H1 (cell line): ENCODE results near the gene UROC1. TPM values are rescaled to one million over a fixed set of nuclear protein-coding genes. Genes with fewer than 3 reads are reported as not detected.

Source experiments
- CTCF ChIA-PET: fragments of 300-600 bp; sonication (Branson Sonifier 250); formaldehyde crosslinking; loops from one replicate; lab custom pipeline; 2021; ENCODE audit not compliant: partially characterized antibody; lab: Charles Lee
- POLR2A ChIA-PET: fragments of 300-600 bp; sonication (Branson Sonifier 250); formaldehyde crosslinking; loops from one replicate; lab custom pipeline; 2021; ENCODE audit warnings: inconsistent platforms; ENCODE audit not compliant: partially characterized antibody; lab: Charles Lee
- DNase-seq, 2 experiments: peaks; one replicate each; pipeline versions ENCODE4 v3.0.0 to v3.0.0-alpha.2; 2010 to 2022; ENCODE audit warnings: low spot score in 2 of 2, low read depth in 1 of 2, mixed read lengths in 1 of 2
- FAIRE-seq: peaks from 2 replicates; lab custom pipeline; 2011; peaks lifted over from hg19 to GRCh38; lab: Jason Lieb, UNC
- H2AFZ ChIP-seq: 2 replicates; pipeline ENCODE4 v1.8.1; 2012; ENCODE audit warnings: low read length, inconsistent platforms
- H2AK5ac ChIP-seq: 2 replicates; pipeline ENCODE4 v1.6.1; 2013; ENCODE audit warnings: low read depth, low read length
- H2BK120ac ChIP-seq: replicated peaks from 2 replicates; pipeline ENCODE3; 2013; ENCODE audit warnings: low read depth, low read length, inconsistent platforms
- H2BK12ac ChIP-seq: 2 replicates; pipeline ENCODE4 v1.6.1; 2013; ENCODE audit warnings: low read depth, low read length
- H2BK15ac ChIP-seq: 2 replicates; pipeline ENCODE4 v1.6.1; 2013; ENCODE audit warnings: low read length
- H2BK20ac ChIP-seq: 2 replicates; pipeline ENCODE4 v1.6.1; 2013; ENCODE audit warnings: low read length
- H2BK5ac ChIP-seq: 2 replicates; pipeline ENCODE4 v1.6.1; 2013; ENCODE audit warnings: low read depth, low read length
- H3K14ac ChIP-seq: 2 replicates; pipeline ENCODE4 v1.6.1; 2013; ENCODE audit warnings: inconsistent platforms; ENCODE audit not compliant: insufficient read length
- H3K18ac ChIP-seq: 2 replicates; pipeline ENCODE4 v1.6.1; 2013; ENCODE audit warnings: low read length; ENCODE audit errors: extremely low read depth
- H3K23ac ChIP-seq: 2 replicates; pipeline ENCODE4 v1.6.1; 2013; ENCODE audit warnings: inconsistent platforms; ENCODE audit not compliant: insufficient read length
- H3K23me2 ChIP-seq: 2 replicates; pipeline ENCODE4 v1.6.1; 2013; ENCODE audit warnings: low read depth, low read length
- H3K27ac ChIP-seq: 2 replicates; pipeline ENCODE4 v1.6.1; 2011; ENCODE audit warnings: low read depth, low read length, inconsistent platforms
- H3K27me3 ChIP-seq, 4 experiments: replicated peaks in 1 of 4; 1 replicate in 1 of 4; 2 replicates in 3 of 4; pipeline versions ENCODE4 v1.6.1 to v1.8.1; 2011 to 2013; ENCODE audit warnings: low read length in 3 of 4, mild to moderate bottlenecking in 3 of 4, inconsistent platforms in 2 of 4, mixed read lengths in 2 of 4, moderate library complexity in 1 of 4; ENCODE audit not compliant: control insufficient read depth in 3 of 4, insufficient read depth in 3 of 4; ENCODE audit errors: extremely low read depth in 1 of 4
- H3K36me3 ChIP-seq, 4 experiments: 2 replicates each; pipeline versions ENCODE4 v1.6.1 to v1.8.1; 2011 to 2013; ENCODE audit warnings: mild to moderate bottlenecking in 4 of 4, low read length in 3 of 4, moderate library complexity in 2 of 4, control low read depth in 1 of 4, inconsistent platforms in 1 of 4; ENCODE audit not compliant: insufficient read depth in 4 of 4, control insufficient read depth in 2 of 4
- H3K4ac ChIP-seq: replicated peaks from 2 replicates; pipeline ENCODE3; 2013; ENCODE audit warnings: low read length, low read depth, mixed read lengths, inconsistent platforms; ENCODE audit not compliant: insufficient read length
- H3K4me1 ChIP-seq, 4 experiments: replicated peaks in 1 of 4; 1 replicate in 1 of 4; 2 replicates in 3 of 4; pipeline versions ENCODE4 v1.6.1 to v1.8.1; 2011 to 2013; ENCODE audit warnings: low read length in 3 of 4, inconsistent platforms in 2 of 4, mixed read lengths in 1 of 4; ENCODE audit not compliant: insufficient read depth in 4 of 4, control insufficient read depth in 3 of 4
- H3K4me2 ChIP-seq, 2 experiments: 2 replicates each; pipeline versions ENCODE4 v1.6.1 to v1.8.1; 2011 to 2013; ENCODE audit warnings: low read depth in 2 of 2, low read length in 2 of 2, control low read depth in 1 of 2, inconsistent platforms in 1 of 2, mild to moderate bottlenecking in 1 of 2; ENCODE audit not compliant: insufficient read depth in 1 of 2
- H3K4me3 ChIP-seq, 4 experiments: fragments of 200-600, 300-600 bp in 1 of 4; sonication (generic), shearing (Covaris generic), sonication (Bioruptor Twin) in 1 of 4; 2 replicates each; pipeline versions ENCODE4 v1.5.1 to v1.8.1; 2011 to 2016; ENCODE audit warnings: low read length in 4 of 4, low read depth in 3 of 4, control low read depth in 2 of 4, inconsistent platforms in 2 of 4, mild to moderate bottlenecking in 2 of 4, mixed read lengths in 1 of 4, moderate library complexity in 1 of 4; ENCODE audit not compliant: insufficient read depth in 2 of 4; ENCODE audit errors: extremely low read depth in 1 of 4
- H3K56ac ChIP-seq: replicated peaks from 2 replicates; pipeline ENCODE3; 2013; ENCODE audit warnings: low read depth, mild to moderate bottlenecking, mixed read lengths, low read length, inconsistent platforms; ENCODE audit not compliant: insufficient read length
- H3K79me1 ChIP-seq: 2 replicates; pipeline ENCODE4 v1.6.1; 2013; ENCODE audit warnings: low read depth, low read length, control low read depth
- H3K79me2 ChIP-seq, 2 experiments: 2 replicates each; pipeline versions ENCODE4 v1.6.1 to v1.8.1; 2012 to 2013; ENCODE audit warnings: low read length in 2 of 2, mild to moderate bottlenecking in 2 of 2, inconsistent platforms in 1 of 2; ENCODE audit not compliant: insufficient read depth in 2 of 2, control insufficient read depth in 1 of 2
- H3K9ac ChIP-seq, 4 experiments: replicated peaks in 1 of 4; 1 replicate in 1 of 4; 2 replicates in 3 of 4; pipeline versions ENCODE4 v1.6.1 to v1.8.1; 2011 to 2013; ENCODE audit warnings: low read depth in 3 of 4, low read length in 3 of 4, control low read depth in 2 of 4, mild to moderate bottlenecking in 2 of 4, moderate library complexity in 2 of 4, inconsistent platforms in 1 of 4; ENCODE audit errors: extremely low read depth in 1 of 4
- H3K9me3 ChIP-seq, 2 experiments: 2 replicates each; pipeline versions ENCODE4 v1.6.1 to v1.8.1; 2012 to 2013; ENCODE audit warnings: mild to moderate bottlenecking in 2 of 2, moderate library complexity in 2 of 2, control low read depth in 1 of 2, inconsistent platforms in 1 of 2, low read depth in 1 of 2, low read length in 1 of 2, mixed read lengths in 1 of 2; ENCODE audit not compliant: insufficient read depth in 2 of 2
- H4K20me1 ChIP-seq, 2 experiments: replicated peaks in 1 of 2; 2 replicates each; pipeline versions ENCODE3 to v1.8.1; 2011 to 2013; ENCODE audit warnings: inconsistent platforms in 2 of 2, low read length in 2 of 2, mild to moderate bottlenecking in 1 of 2; ENCODE audit not compliant: insufficient read depth in 2 of 2, control insufficient read depth in 1 of 2
- H4K5ac ChIP-seq: 2 replicates; pipeline ENCODE4 v1.6.1; 2013; ENCODE audit warnings: low read length, low read depth, mixed read lengths, inconsistent platforms; ENCODE audit not compliant: insufficient read length
- H4K8ac ChIP-seq: 2 replicates; pipeline ENCODE4 v1.8.0; 2013; ENCODE audit warnings: mild to moderate bottlenecking, moderate library complexity, low read length, inconsistent platforms; ENCODE audit not compliant: insufficient read depth; ENCODE audit errors: extremely low read depth
- H4K91ac ChIP-seq: replicated peaks from 2 replicates; pipeline ENCODE3; 2013; ENCODE audit warnings: low read length, mixed read lengths, inconsistent platforms; ENCODE audit not compliant: insufficient read length
- EZH2 ChIP-seq: fragments of 200-600 bp; sonication (generic); IDR thresholded peaks from 2 replicates; pipeline ENCODE4 v1.7.1; 2012; ENCODE audit warnings: low read depth, mild to moderate bottlenecking, moderate library complexity, low read length, inconsistent platforms; ENCODE audit not compliant: severe bottlenecking
- FOSL1 ChIP-seq: IDR thresholded peaks from 2 replicates; pipeline ENCODE4 v1.6.1; 2011; ENCODE audit warnings: mild to moderate bottlenecking, low read depth, low read length, moderate library complexity; ENCODE audit not compliant: insufficient read depth
- HDAC2 ChIP-seq, 2 experiments: fragments of 300-600 bp in 1 of 2; sonication (generic) in 1 of 2; IDR thresholded peaks; 2 replicates each; pipeline ENCODE4 v1.6.1; 2011 to 2012; ENCODE audit warnings: low read depth in 2 of 2, low read length in 2 of 2, mild to moderate bottlenecking in 2 of 2, moderate library complexity in 2 of 2, borderline replicate concordance in 1 of 2, inconsistent platforms in 1 of 2
- WGBS, 2 experiments: shearing (Covaris generic) in 1 of 2; methylation state at CpG; one replicate each; pipeline versions ENCODE4 v1.1.6 to v1.1.7; 2013 to 2015; ENCODE audit warnings: low lambda C conversion rate in 2 of 2, mixed read lengths in 2 of 2, inconsistent platforms in 1 of 2, low coverage in 1 of 2, missing lambda C conversion rate in 1 of 2; ENCODE audit not compliant: insufficient replicate concordance in 2 of 2, insufficient coverage in 1 of 2, insufficient read length in 1 of 2; ENCODE audit errors: extremely low coverage in 1 of 2, missing lambda C conversion rate in 1 of 2; 5-methylcytosine and 5-hydroxymethylcytosine counted together
- polyA plus RNA-seq, 7 experiments: library from polyadenylated mRNA; depleted of rRNA in 3 of 7; stranded (reverse) in 5 of 7; unstranded in 2 of 7; fragments of >200 nt in 5 of 7; fragments of 200-250 nt in 2 of 7; gene quantifications; 1 replicate in 5 of 7; 2 replicates in 1 of 7; 4 replicates in 1 of 7; pipeline versions ENCODE4 v1.2.1 to v1.2.3, GENCODE V29; 2011 to 2013; ENCODE audit warnings: missing spikeins in 2 of 7, mixed read lengths in 2 of 7
- total RNA-seq: library from RNA; stranded (reverse); fragmentation: NEBNext Ultra II Directional; extraction: Animal tissue kit (Norgen Biotek cat#: 25700); gene quantifications from 2 replicates; pipeline ENCODE4 v1.2.1, GENCODE V29; 2021

UROC1 gene
- total and polyA plus RNA-seq, 2 of the 8 experiments (the other 6 are each of a cell fraction or from before 2014, with no cell fraction given) = 0.03 TPM; not detected in 1

DNA sequence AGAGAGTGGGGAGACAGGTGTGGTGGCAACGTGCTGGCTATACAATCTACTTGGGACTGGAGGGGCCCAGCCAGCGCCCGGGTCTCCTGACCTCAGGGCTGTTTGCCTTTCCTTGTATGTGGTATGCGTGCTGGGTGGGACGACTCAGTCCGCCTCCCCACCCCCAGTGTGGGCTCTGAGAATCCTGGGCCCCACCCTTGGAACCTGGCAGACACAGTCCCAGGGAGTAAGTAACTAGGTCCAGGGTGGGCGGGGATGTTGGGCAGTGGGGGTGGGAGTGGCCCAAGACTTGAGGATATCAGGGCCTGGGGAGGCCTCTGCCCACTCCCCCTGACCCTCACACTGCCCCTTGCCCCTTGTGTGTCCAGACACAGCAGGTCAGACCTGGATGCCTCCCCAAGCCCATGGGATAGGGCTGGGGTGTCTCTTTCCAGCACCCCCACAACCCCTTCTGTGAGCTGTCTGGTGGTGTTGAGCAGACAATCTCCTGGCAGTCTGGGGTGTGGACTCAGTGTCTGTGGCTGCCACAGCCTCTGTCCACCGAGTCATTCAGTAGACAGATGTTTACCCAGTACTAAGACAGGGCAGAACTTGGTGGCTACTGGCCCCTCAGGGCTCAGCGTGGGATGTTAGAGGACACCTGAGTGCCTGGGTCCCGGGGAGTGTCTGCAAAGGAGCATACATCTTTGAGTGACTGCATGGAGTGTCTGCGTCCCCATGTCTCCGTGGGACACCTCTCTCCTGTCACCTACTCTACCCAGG lies 7.7 kb upstream of the UROC1 start:
- Histone ChIP-seq H3K4me3 (peak overlapping the region in 1 of 4 experiments; percentile 76; a peak in 1 of 8 replicates), H4K20me1 (no peaks in the 10 kb centered on the region), H3K79me2 (no peaks in the 10 kb centered on the region), H3K9me3 (no peaks in the 10 kb centered on the region), H3K4me1 (peaks cover 0 to 18% (median 10%) of the 10 kb centered on the region in 4 experiments; a peak in 6 of 7 replicates), H3K79me1 (no peaks in the 10 kb centered on the region), H2BK5ac (no peak overlapping the region), H2BK15ac (no peak overlapping the region), H3K27ac (no peak overlapping the region), H3K56ac (no peak overlapping the region), H3K9ac (no peak overlapping the region), H3K4ac (no peak overlapping the region), H4K8ac (0 out of 2 replicates have a peak overlapping the region, but pooled peaks have one; percentile 0), H2BK20ac (no peak overlapping the region), H4K91ac (peak overlapping the region; percentile 29), H3K36me3 (no peaks in the 10 kb centered on the region), H2BK120ac (no peak overlapping the region), H3K14ac (no peak overlapping the region), H3K18ac (no peak overlapping the region; the same call in 1 of the 2 replicates), H2AFZ (no peak overlapping the region), H3K4me2 (peak overlapping the region; percentile 49 to 90; a peak in 3 of 4 replicates), H2AK5ac (no peak overlapping the region), H3K23ac (no peak overlapping the region), H2BK12ac (no peak overlapping the region), H3K23me2 (peaks cover 7% of the 10 kb centered on the region; the same call in 1 of the 2 replicates), H3K27me3 (peaks cover 0 to 16% (median 11%) of the 10 kb centered on the region in 4 experiments; a peak in 5 of 7 replicates), H4K5ac (no peak overlapping the region)
- ChIA-PET CTCF (interaction anchor here (0.8 to 3.3 kb wide), 3 partner anchors 12 to 27 kb away, joined by 3 to 12 read pairs (median 5); no protein-coding TSS in a partner anchor), POLR2A (interaction anchor here (0.8 kb wide), 1 partner anchor 11 kb away, joined by 3 read pairs; no protein-coding TSS in a partner anchor)
- WGBS, 2 experiments = 90% methylated on average over 11 of the region's 12 CpGs; no CpG with 5 or more reads in 1 of the 2 experiments
- no peak for DNase-seq
- TF ChIP-seq HDAC2 (IDR thresholded peaks at IDR 0.05; ENCODE audit: borderline replicate concordance in 1 of 2, low read depth in 2 of 2, low read length in 2 of 2) (no peak), FOSL1 (no peak), EZH2 (no peak)
- FAIRE-seq = no peak
